ENCODE data around the gene VIP. TPM values are rescaled to one million over a fixed set of nuclear protein-coding genes. Genes with fewer than 3 reads are reported as not detected.

VIP gene
- total RNA-seq, 2 donors from 2014 or later = not detected

- TF ChIP-seq, protein P1, sequence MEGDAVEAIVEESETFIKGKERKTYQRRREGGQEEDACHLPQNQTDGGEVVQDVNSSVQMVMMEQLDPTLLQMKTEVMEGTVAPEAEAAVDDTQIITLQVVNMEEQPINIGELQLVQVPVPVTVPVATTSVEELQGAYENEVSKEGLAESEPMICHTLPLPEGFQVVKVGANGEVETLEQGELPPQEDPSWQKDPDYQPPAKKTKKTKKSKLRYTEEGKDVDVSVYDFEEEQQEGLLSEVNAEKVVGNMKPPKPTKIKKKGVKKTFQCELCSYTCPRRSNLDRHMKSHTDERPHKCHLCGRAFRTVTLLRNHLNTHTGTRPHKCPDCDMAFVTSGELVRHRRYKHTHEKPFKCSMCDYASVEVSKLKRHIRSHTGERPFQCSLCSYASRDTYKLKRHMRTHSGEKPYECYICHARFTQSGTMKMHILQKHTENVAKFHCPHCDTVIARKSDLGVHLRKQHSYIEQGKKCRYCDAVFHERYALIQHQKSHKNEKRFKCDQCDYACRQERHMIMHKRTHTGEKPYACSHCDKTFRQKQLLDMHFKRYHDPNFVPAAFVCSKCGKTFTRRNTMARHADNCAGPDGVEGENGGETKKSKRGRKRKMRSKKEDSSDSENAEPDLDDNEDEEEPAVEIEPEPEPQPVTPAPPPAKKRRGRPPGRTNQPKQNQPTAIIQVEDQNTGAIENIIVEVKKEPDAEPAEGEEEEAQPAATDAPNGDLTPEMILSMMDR (IDR thresholded peaks at IDR 0.05) = no peak
- TF ChIP-seq POLR2A (IDR thresholded peaks at IDR 0.05) (no peak), POLR2AphosphoS5 (IDR thresholded peaks at IDR 0.05) (no peak)
- no peaks in the 10 kb centered on the region for H3K27me3 ChIP-seq (replicated peaks; ENCODE audit: insufficient read depth)
- intact Hi-C loops (cut with DNase I) = no loop called here
- H3K4me1 ChIP-seq (replicated peaks) = no peaks in the 10 kb centered on the region
- WGBS = 68% methylated on average over 1 of the region's 1 CpG
- no peak overlapping the region for H3K4me3 ChIP-seq
- DNase-seq (ENCODE audit: low spot score) = no peak
- no peaks in the 10 kb centered on the region for H3K9me3 ChIP-seq
- H3K36me3 ChIP-seq = no peaks in the 10 kb centered on the region
- no peak overlapping the region for H3K27ac ChIP-seq
These were observed 1.3 kb upstream of the VIP start for GRCh38 chr6:152749336-152749735.

GRCh38 chr6:152765331-152765730 is 14.7 kb downstream of the VIP start:
- intact Hi-C loops (cut with DNase I) = no loop called here
- TF ChIP-seq POLR2AphosphoS5 (IDR thresholded peaks at IDR 0.05) = no peak
- Histone ChIP-seq H3K27me3 (replicated peaks; ENCODE audit: insufficient read depth) (no peaks in the 10 kb centered on the region), H3K4me1 (replicated peaks) (no peaks in the 10 kb centered on the region), H3K27ac (no peak overlapping the region), H3K4me3 (no peak overlapping the region), H3K36me3 (no peaks in the 10 kb centered on the region), H3K9me3 (no peaks in the 10 kb centered on the region)
- 75% methylated on average over 3 of the region's 3 CpGs for WGBS
- no peak for DNase-seq (ENCODE audit: low spot score)

DNA sequence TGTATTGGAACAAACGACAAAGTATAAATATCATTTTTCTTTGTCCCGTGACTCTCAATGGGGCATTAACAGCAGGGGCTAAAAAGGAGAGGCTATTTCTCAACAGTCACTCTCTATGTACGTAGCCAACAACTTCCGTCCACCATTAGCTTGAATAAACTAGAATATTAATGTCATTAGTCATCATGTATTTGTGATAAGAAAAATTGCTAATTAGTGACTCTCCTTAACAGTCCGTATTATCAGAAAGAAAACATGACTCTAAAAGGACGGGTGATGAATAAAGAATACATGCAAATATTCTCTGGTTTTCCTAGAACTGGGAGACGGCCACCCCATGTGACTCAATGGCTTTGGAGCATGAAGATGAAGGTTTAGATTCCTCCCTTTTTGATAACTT is 18.6 kb downstream of the VIP start:
- Histone ChIP-seq H3K36me3 (no peaks in the 10 kb centered on the region), H3K9me3 (no peaks in the 10 kb centered on the region), H3K4me1 (replicated peaks) (no peaks in the 10 kb centered on the region), H3K27ac (no peak overlapping the region), H3K4me3 (no peak overlapping the region), H3K27me3 (replicated peaks; ENCODE audit: insufficient read depth) (no peaks in the 10 kb centered on the region)
- TF ChIP-seq, protein P1 (IDR thresholded peaks at IDR 0.05) = no peak
- TF ChIP-seq POLR2AphosphoS5 (IDR thresholded peaks at IDR 0.05) = no peak
- no peak for TF ChIP-seq POLR2A (IDR thresholded peaks at IDR 0.05)
- WGBS = 89% methylated on average over 7 of the region's 7 CpGs
- intact Hi-C loops (cut with DNase I) = no loop called here
- no peak for DNase-seq (ENCODE audit: low spot score)

- no peak for DNase-seq (ENCODE audit: low spot score)
- no peaks in the 10 kb centered on the region for H3K9me3 ChIP-seq
- no peaks in the 10 kb centered on the region for H3K4me1 ChIP-seq (replicated peaks)
- no peaks in the 10 kb centered on the region for H3K36me3 ChIP-seq
- WGBS = 77% methylated on average over 2 of the region's 2 CpGs
- H3K27me3 ChIP-seq (replicated peaks; ENCODE audit: insufficient read depth) = no peaks in the 10 kb centered on the region
- TF ChIP-seq POLR2AphosphoS5 (IDR thresholded peaks at IDR 0.05) (no peak), POLR2A (IDR thresholded peaks at IDR 0.05) (no peak)
- TF ChIP-seq, protein P1 (IDR thresholded peaks at IDR 0.05) = no peak
- no peak overlapping the region for H3K4me3 ChIP-seq
- H3K27ac ChIP-seq = no peak overlapping the region
- intact Hi-C loops (cut with DNase I) = no loop called here
These were observed 19.4 kb downstream of the VIP start for GRCh38 chr6:152769993-152770392.

DNA sequence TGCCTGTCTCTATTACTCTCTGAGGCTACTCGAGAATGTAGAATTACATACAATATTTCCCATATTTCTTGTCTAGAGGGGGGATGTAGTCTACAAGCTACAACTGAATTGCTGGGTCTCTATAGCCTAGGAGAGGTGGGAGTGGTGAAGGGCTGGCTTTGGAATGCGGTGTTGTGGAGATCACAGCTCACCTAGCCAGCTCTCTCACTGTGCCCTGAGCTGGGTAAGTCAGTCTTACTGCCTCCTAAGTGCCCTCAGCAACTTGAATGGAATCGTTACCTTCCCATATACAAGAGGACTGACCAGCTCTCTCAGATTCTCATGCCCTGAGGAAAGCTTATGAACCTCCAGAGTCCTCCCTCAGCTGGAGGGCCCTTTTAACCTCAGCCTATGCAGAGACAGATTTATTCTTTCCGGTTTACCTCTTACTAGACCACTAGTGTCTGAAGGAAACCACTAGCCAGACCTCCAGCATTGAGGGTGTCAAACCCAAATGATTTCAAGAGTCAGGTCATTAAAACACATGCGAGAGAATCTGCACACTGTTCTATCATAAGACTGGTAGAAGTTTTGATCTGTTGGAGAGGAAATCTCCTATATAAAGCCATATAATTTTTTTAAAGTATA is 20.6 kb downstream of the VIP start:
- Histone ChIP-seq H3K4me3 (no peak overlapping the region), H3K27ac (no peak overlapping the region), H3K9me3 (no peaks in the 10 kb centered on the region), H3K4me1 (replicated peaks) (no peaks in the 10 kb centered on the region), H3K27me3 (replicated peaks; ENCODE audit: insufficient read depth) (no peaks in the 10 kb centered on the region), H3K36me3 (no peaks in the 10 kb centered on the region)
- TF ChIP-seq POLR2AphosphoS5 (IDR thresholded peaks at IDR 0.05) = no peak
- no peak for TF ChIP-seq POLR2A (IDR thresholded peaks at IDR 0.05)
- TF ChIP-seq, protein P1 (IDR thresholded peaks at IDR 0.05) = no peak
- no peak for DNase-seq (ENCODE audit: low spot score)
- intact Hi-C loops (cut with DNase I) = no loop called here
- WGBS = 81% methylated on average over 5 of the region's 5 CpGs
